Effector memory CD4-positive, alpha-beta T cell (primary cell): ENCODE measurements around the gene C19orf47.

Source experiments
- DNase-seq, 3 donors: peaks; one replicate each; pipeline ENCODE4 v3.0.0-alpha.2; 2020
- H3K27ac ChIP-seq: 2 replicates; pipeline ENCODE4 v1.7.0; 2013; ENCODE audit warnings: mild to moderate bottlenecking, low read length, moderate library complexity; ENCODE audit not compliant: insufficient read depth, poor library complexity, severe bottlenecking
- H3K27me3 ChIP-seq: replicated peaks from 2 replicates; pipeline ENCODE4 v1.7.0; 2013; ENCODE audit warnings: mild to moderate bottlenecking, low read length; ENCODE audit not compliant: insufficient read depth, control insufficient read depth, poor library complexity, severe bottlenecking
- H3K36me3 ChIP-seq: 2 replicates; pipeline ENCODE4 v1.7.0; 2013; ENCODE audit warnings: mild to moderate bottlenecking, low read length, moderate library complexity; ENCODE audit not compliant: control insufficient read depth, insufficient read depth
- H3K4me1 ChIP-seq: 2 replicates; pipeline ENCODE4 v1.7.0; 2013; ENCODE audit warnings: low read length, mild to moderate bottlenecking; ENCODE audit not compliant: control insufficient read depth, insufficient read depth, poor library complexity, severe bottlenecking
- H3K4me3 ChIP-seq: 2 replicates; pipeline ENCODE4 v1.7.0; 2013; ENCODE audit warnings: low read length, low read depth, mild to moderate bottlenecking; ENCODE audit not compliant: insufficient read depth, poor library complexity, severe bottlenecking
- H3K9me3 ChIP-seq: 2 replicates; pipeline ENCODE4 v1.7.0; 2013; ENCODE audit warnings: mild to moderate bottlenecking, low read length, moderate library complexity; ENCODE audit not compliant: control insufficient read depth

The C19orf47 gene

GRCh38 chr19:40389404-40390083 lies 41.3 kb upstream of the C19orf47 start:
- DNase-seq = no peak

GRCh38 chr19:40388481-40388880 lies 40.3 kb upstream of the C19orf47 start:
- DNase-seq = no peak
- H3K36me3 ChIP-seq = no peaks in the 10 kb centered on the region
- H3K27ac ChIP-seq = no peak overlapping the region
- H3K27me3 ChIP-seq = no peaks in the 10 kb centered on the region
- no peaks in the 10 kb centered on the region for H3K4me1 ChIP-seq
- H3K9me3 ChIP-seq = no peaks in the 10 kb centered on the region
- H3K4me3 ChIP-seq = no peak overlapping the region

More at GRCh38 chr19:40389404-40390083, 41.3 kb upstream of the C19orf47 start:
- Histone ChIP-seq H3K9me3 (no peaks in the 10 kb centered on the region), H3K4me1 (no peaks in the 10 kb centered on the region), H3K27ac (no peak overlapping the region), H3K4me3 (no peak overlapping the region), H3K36me3 (no peaks in the 10 kb centered on the region), H3K27me3 (no peaks in the 10 kb centered on the region)

GRCh38 chr19:40387155-40387554 lies 39.0 kb upstream of the C19orf47 start:
- Histone ChIP-seq H3K36me3 (no peaks in the 10 kb centered on the region), H3K4me1 (no peaks in the 10 kb centered on the region), H3K27ac (no peak overlapping the region), H3K27me3 (no peaks in the 10 kb centered on the region), H3K4me3 (no peak overlapping the region), H3K9me3 (no peaks in the 10 kb centered on the region)
- DNase-seq = no peak

GRCh38 chr19:40383668-40384248 lies 35.6 kb upstream of the C19orf47 start:
- no peak overlapping the region for H3K27ac ChIP-seq
- no peaks in the 10 kb centered on the region for H3K36me3 ChIP-seq
- DNase-seq = no peak
- no peaks in the 10 kb centered on the region for H3K9me3 ChIP-seq
- H3K4me3 ChIP-seq = no peak overlapping the region
- no peaks in the 10 kb centered on the region for H3K4me1 ChIP-seq
- no peaks in the 10 kb centered on the region for H3K27me3 ChIP-seq

GRCh38 chr19:40381321-40381720 lies 33.1 kb upstream of the C19orf47 start:
- H3K4me1 ChIP-seq = no peaks in the 10 kb centered on the region
- no peaks in the 10 kb centered on the region for H3K9me3 ChIP-seq
- no peak overlapping the region for H3K27ac ChIP-seq
- H3K4me3 ChIP-seq = no peak overlapping the region
- DNase-seq = no peak
- no peaks in the 10 kb centered on the region for H3K27me3 ChIP-seq
- H3K36me3 ChIP-seq = peaks cover 6% of the 10 kb centered on the region

- Histone ChIP-seq H3K9me3 (no peaks in the 10 kb centered on the region), H3K27ac (no peak overlapping the region), H3K4me1 (no peaks in the 10 kb centered on the region), H3K36me3 (peaks cover 6% of the 10 kb centered on the region), H3K4me3 (no peak overlapping the region), H3K27me3 (no peaks in the 10 kb centered on the region)
- DNase-seq = no peak
Observed at GRCh38 chr19:40380199-40381037, 32.2 kb upstream of the C19orf47 start.

GRCh38 chr19:40379446-40380198 lies 31.4 kb upstream of the C19orf47 start:
- Histone ChIP-seq H3K27ac (no peak overlapping the region), H3K4me1 (no peaks in the 10 kb centered on the region), H3K4me3 (no peak overlapping the region), H3K9me3 (no peaks in the 10 kb centered on the region), H3K27me3 (no peaks in the 10 kb centered on the region), H3K36me3 (peaks cover 7% of the 10 kb centered on the region)
- no peak for DNase-seq

- no peak for DNase-seq
- peaks cover 15% of the 10 kb centered on the region for H3K36me3 ChIP-seq
- no peak overlapping the region for H3K27ac ChIP-seq
- no peaks in the 10 kb centered on the region for H3K4me1 ChIP-seq
- H3K9me3 ChIP-seq = no peaks in the 10 kb centered on the region
- no peak overlapping the region for H3K4me3 ChIP-seq
- no peaks in the 10 kb centered on the region for H3K27me3 ChIP-seq
Observed at GRCh38 chr19:40378509-40378908, 30.3 kb upstream of the C19orf47 start.

- Histone ChIP-seq H3K36me3 (peaks cover 19% of the 10 kb centered on the region), H3K27me3 (no peaks in the 10 kb centered on the region), H3K4me3 (no peak overlapping the region), H3K4me1 (no peaks in the 10 kb centered on the region), H3K9me3 (no peaks in the 10 kb centered on the region), H3K27ac (no peak overlapping the region)
- DNase-seq = no peak
Observed at GRCh38 chr19:40377876-40378385, 29.7 kb upstream of the C19orf47 start.
